ENCODE results near the gene SH2B3. TPM values are rescaled to one million over a fixed set of nuclear protein-coding genes. Genes with fewer than 3 reads are reported as not detected.

The SH2B3 gene
- total and polyA plus RNA-seq, 2 of the 13 experiments (the other 11 are each of a cell fraction or from before 2014, with no cell fraction given): 6.8 to 6.9 TPM

GRCh38 chr12:111434680-111435338, 29.1 kb downstream of the SH2B3 start:
- H3K4me3 ChIP-seq (replicated peaks in 1 of 3; ENCODE audit: insufficient read depth in 1 of 3, low read depth in 2 of 3, low read length in 3 of 3): no peak overlapping the region
- H3K79me2 ChIP-seq (ENCODE audit: insufficient read depth, low read length): no peaks in the 10 kb centered on the region
- 0 out of 2 replicates have a peak, but pooled peaks cover 12% of the 10 kb centered on the region for H4K20me1 ChIP-seq (ENCODE audit: insufficient read depth, low read length)
- no TSS peak for BruUV-seq (replicated peaks)
- H3K4me1 ChIP-seq (ENCODE audit: insufficient read depth, low read length): peaks cover 26% of the 10 kb centered on the region
- no peaks in the 10 kb centered on the region for H3K9me3 ChIP-seq (ENCODE audit: low read length)
- H3K36me3 ChIP-seq (replicated peaks in 1 of 2; ENCODE audit: control insufficient read depth in 1 of 2, insufficient read depth in 2 of 2, low read length in 2 of 2): peaks cover 1 to 22% of the 10 kb centered on the region in 2 experiments; a peak in 4 of 5 replicates
- no peaks in the 10 kb centered on the region for H3K27me3 ChIP-seq (ENCODE audit: control insufficient read depth in 1 of 2, insufficient read depth in 2 of 2, low read length in 2 of 2)
- WGBS (ENCODE audit: low lambda C conversion rate): 92% methylated on average over 18 of the region's 18 CpGs
- ChIA-PET POLR2A (interaction anchor here (1.8 kb wide), 1 partner anchor 30 kb away, joined by 4 read pairs; no protein-coding TSS in a partner anchor), CTCF (ENCODE audit: low intra/inter-chr PET ratio, low total read pairs) (no interaction called here)
- no peak overlapping the region for H3K27ac ChIP-seq (ENCODE audit: extremely low read length, insufficient read depth, low read length)
- no peak overlapping the region for H2AFZ ChIP-seq (ENCODE audit: low read length)
- H3K4me2 ChIP-seq (ENCODE audit: low read depth, low read length): no peak overlapping the region
- DNase-seq (ENCODE audit: low spot score): no peak
- intact Hi-C loops (cut with micrococcal nuclease; ENCODE audit: unreplicated experiment): no loop called here
- no peak for FAIRE-seq
- no peak overlapping the region for H3K9ac ChIP-seq (ENCODE audit: insufficient read depth, low read depth, low read length)
- ATAC-seq: no peak
- in situ Hi-C loops (cut with HindIII; ENCODE audit: extremely low pct_ligation_motif_present, low pct_unique_long_range_greater_than_20kb): no loop called here
- TF ChIP-seq ZBTB40 (IDR thresholded peaks at IDR 0.05): no peak
- no peak for TF ChIP-seq ZBTB40 (CRISPR knock-in tag; IDR thresholded peaks at IDR 0.05)
- TF ChIP-seq MAFF (IDR thresholded peaks at IDR 0.05; ENCODE audit: low read depth, low read length): no peak
- TF ChIP-seq AGO2 (optimal IDR thresholded peaks at IDR 0.05; ENCODE audit: low read depth, low read length): peak; percentile 13

Measured in HepG2 (cell line).